Erythroblast (primary cell): ENCODE results near the gene PDE5A.

ENCODE experiments used
- GATA1 ChIP-seq: IDR thresholded peaks from 2 replicates; pipeline ENCODE4 v1.6.1; 2011; ENCODE audit warnings: low read depth, mild to moderate bottlenecking, control low read depth, low read length, moderate library complexity
- POLR2A ChIP-seq: IDR thresholded peaks from 2 replicates; pipeline ENCODE4 v1.6.1; 2011; ENCODE audit warnings: mild to moderate bottlenecking, low read length

DNA sequence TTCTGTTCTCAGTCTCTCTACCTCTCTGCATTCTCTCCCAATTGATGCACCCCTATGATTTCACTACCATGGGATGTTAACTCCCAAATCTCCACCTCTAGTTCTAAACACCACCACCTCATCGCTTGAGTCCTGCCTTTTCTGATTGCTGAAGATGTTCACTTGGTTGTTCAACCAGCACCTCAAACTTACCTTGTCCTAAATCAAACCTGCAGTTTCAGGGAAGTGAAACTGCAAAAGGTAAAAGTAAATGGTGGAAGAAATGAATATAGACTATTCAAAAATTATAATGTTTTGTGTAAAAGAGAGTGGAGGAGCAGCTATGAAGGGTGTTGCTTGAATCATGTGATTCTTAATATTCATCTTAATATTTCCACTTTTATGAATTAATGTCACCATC, 91.0 kb downstream of the PDE5A start:
- no peak for TF ChIP-seq POLR2A
- no peak for TF ChIP-seq GATA1
